NCI-H2081 (cell line): ENCODE data around the gene ARF3.

Experiments used
- DNase-seq, 2 experiments: peaks; one replicate each; lab custom pipeline; 2025; lab: John Stamatoyannopoulos, UW

Gene ARF3

GRCh38 chr12:48981757-48982157 lies 24.5 kb upstream of the ARF3 start:
- no peak for DNase-seq

GRCh38 chr12:48980953-48981756 lies 23.9 kb upstream of the ARF3 start:
- DNase-seq: no peak

GRCh38 chr12:48980389-48980952 lies 23.2 kb upstream of the ARF3 start:
- DNase-seq: no peak

- no peak for DNase-seq
These were observed 22.5 kb upstream of the ARF3 start for GRCh38 chr12:48979602-48980388.

GRCh38 chr12:48978741-48979601 lies 21.7 kb upstream of the ARF3 start:
- DNase-seq: no peak

GRCh38 chr12:48978291-48978740 lies 21.0 kb upstream of the ARF3 start, which contains the start of gene WNT1:
Gene WNT1 (plus strand): TSS chr12:48978322. CDS start chr12:48978651, 329 bp downstream.
- DNase-seq: no peak

GRCh38 chr12:48977290-48978281 lies 20.3 kb upstream of the ARF3 start:
- peak in 1 of 2 experiments; percentile 37 for DNase-seq

- DNase-seq: no peak
These were observed 16.8 kb upstream of the ARF3 start for GRCh38 chr12:48973941-48974673.

GRCh38 chr12:48973531-48973930 lies 16.2 kb upstream of the ARF3 start:
- no peak for DNase-seq

- DNase-seq: no peak
These were observed 15.7 kb upstream of the ARF3 start for GRCh38 chr12:48972952-48973483.

GRCh38 chr12:48972213-48972951 lies 15.1 kb upstream of the ARF3 start:
- DNase-seq: no peak

- no peak for DNase-seq
These were observed 13.5 kb upstream of the ARF3 start for GRCh38 chr12:48970702-48971334.

- DNase-seq: no peak
These were observed 12.8 kb upstream of the ARF3 start for GRCh38 chr12:48969833-48970701.

GRCh38 chr12:48969160-48969771 lies 12.0 kb upstream of the ARF3 start:
- DNase-seq: no peak

GRCh38 chr12:48968467-48968866 lies 11.2 kb upstream of the ARF3 start:
- no peak for DNase-seq

- DNase-seq: no peak
These were observed 10.7 kb upstream of the ARF3 start for GRCh38 chr12:48967991-48968390.
